ENCODE data around the gene XRCC1. TPM values are rescaled to one million over a fixed set of nuclear protein-coding genes. Genes with fewer than 3 reads are reported as not detected.
A peak's percentile ranks its signal among the peaks of the same experiment; 100 is the strongest.

Gene XRCC1
- total and polyA plus RNA-seq, 9 donors = 16.8 to 39.9 (median 28.4) TPM

GRCh38 chr19:43561139-43561970, 14.0 kb downstream of the XRCC1 start:
- Histone ChIP-seq H3K27ac (no peak overlapping the region), H3K36me3 (no peaks in the 10 kb centered on the region), H3K27me3 (no peaks in the 10 kb centered on the region), H3K4me1 (ENCODE audit: insufficient read depth) (peaks cover 3% of the 10 kb centered on the region), H3K9me3 (no peaks in the 10 kb centered on the region), H3K4me3 (no peak overlapping the region)
- TF ChIP-seq POLR2A (IDR thresholded peaks at IDR 0.05) = no peak
- no peak for TF ChIP-seq EP300 (IDR thresholded peaks at IDR 0.05)
- no peak for TF ChIP-seq CTCF (IDR thresholded peaks at IDR 0.05)
- intact Hi-C loops (cut with DNase I) = no loop called here
- no peak for DNase-seq
- 91 to 96% (median 94%) methylated on average over 12 of the region's 12 CpGs for WGBS, 3 donors

- Histone ChIP-seq H3K27ac (no peak overlapping the region), H3K4me3 (no peak overlapping the region), H3K27me3 (no peaks in the 10 kb centered on the region), H3K9me3 (no peaks in the 10 kb centered on the region), H3K4me1 (ENCODE audit: insufficient read depth) (peaks cover 3% of the 10 kb centered on the region), H3K36me3 (no peaks in the 10 kb centered on the region)
- intact Hi-C loops (cut with DNase I) = no loop called here
- no peak for DNase-seq
- 83 to 88% (median 83%) methylated on average over 6 of the region's 6 CpGs for WGBS, 3 donors
- no peak for TF ChIP-seq EP300 (IDR thresholded peaks at IDR 0.05)
- no peak for TF ChIP-seq CTCF (IDR thresholded peaks at IDR 0.05)
- TF ChIP-seq POLR2A (IDR thresholded peaks at IDR 0.05) = no peak
Observed at GRCh38 chr19:43560687-43561086, 14.6 kb downstream of the XRCC1 start.

GRCh38 chr19:43555185-43555770, 20.0 kb downstream of the XRCC1 start:
- Histone ChIP-seq H3K4me3 (no peak overlapping the region), H3K36me3 (no peaks in the 10 kb centered on the region), H3K4me1 (ENCODE audit: insufficient read depth) (no peaks in the 10 kb centered on the region), H3K27ac (no peak overlapping the region), H3K9me3 (no peaks in the 10 kb centered on the region), H3K27me3 (no peaks in the 10 kb centered on the region)
- peak; percentile 29 to 64 (median 54) for DNase-seq
- WGBS, 3 donors = 40 to 43% (median 41%) methylated on average over 8 of the region's 8 CpGs
- TF ChIP-seq CTCF (IDR thresholded peaks at IDR 0.05) (no peak), EP300 (IDR thresholded peaks at IDR 0.05) (no peak), POLR2A (IDR thresholded peaks at IDR 0.05) (no peak)
- intact Hi-C loops (cut with DNase I) = loop anchor here in 1 of 4 donors (10.0 kb wide), 1 partner anchor 100 kb away; no protein-coding TSS in a partner anchor

- DNase-seq = no peak
- 93 to 97% (median 95%) methylated on average over 15 of the region's 15 CpGs for WGBS, 3 donors
- TF ChIP-seq CTCF (IDR thresholded peaks at IDR 0.05) = no peak
- Histone ChIP-seq H3K27me3 (no peaks in the 10 kb centered on the region), H3K4me3 (no peak overlapping the region), H3K4me1 (ENCODE audit: insufficient read depth) (no peaks in the 10 kb centered on the region), H3K9me3 (no peaks in the 10 kb centered on the region), H3K27ac (no peak overlapping the region), H3K36me3 (no peaks in the 10 kb centered on the region)
- intact Hi-C loops (cut with DNase I) = loop anchor here in 1 of 4 donors (10.0 kb wide), 1 partner anchor 100 kb away; no protein-coding TSS in a partner anchor
Observed at GRCh38 chr19:43554317-43554895, 20.9 kb downstream of the XRCC1 start.
